HG03457 (cell line): ENCODE results near the gene PACSIN2.
"Not testable (repeated sequence)": the region's sequence is repeated elsewhere in the genome, so short reads cannot be mapped to it uniquely, and the experiment has no call there.

ENCODE experiments used
- ATAC-seq: cut with Tn5 transposase; IDR thresholded peaks from one replicate; pipeline ENCODE4 v1.9.1; 2021; ENCODE audit warnings: moderate number of reproducible peaks; ENCODE audit not compliant: unreplicated experiment

Gene PACSIN2

GRCh38 chr22:43014869-43015676 is at the start of gene PACSIN2:
Gene PACSIN2, minus strand, starts transcription at chr22:43015149. Its CDS starts 103,069 bp downstream, at chr22:42912080.
- ATAC-seq: peak; percentile 84

DNA sequence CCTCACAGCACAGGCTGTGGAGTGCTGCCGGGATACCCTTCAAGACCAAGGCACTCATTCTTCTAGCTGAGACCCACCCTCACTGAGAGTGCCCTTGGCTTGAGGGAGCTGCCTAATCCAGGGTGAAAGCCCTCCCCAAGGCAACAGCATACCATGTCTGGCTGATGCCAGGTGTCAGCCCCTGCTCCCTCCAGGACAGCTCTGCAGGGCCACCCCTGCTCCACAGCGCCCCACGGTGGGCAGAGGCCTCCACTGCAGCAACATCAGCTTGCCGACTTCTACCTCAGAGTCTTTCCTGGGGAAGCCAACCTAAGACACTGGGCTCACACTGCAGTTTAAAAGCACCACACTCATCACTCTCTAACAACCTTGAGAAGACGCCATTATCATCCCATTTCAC is 45.2 kb upstream of the PACSIN2 start:
- no peak for ATAC-seq

DNA sequence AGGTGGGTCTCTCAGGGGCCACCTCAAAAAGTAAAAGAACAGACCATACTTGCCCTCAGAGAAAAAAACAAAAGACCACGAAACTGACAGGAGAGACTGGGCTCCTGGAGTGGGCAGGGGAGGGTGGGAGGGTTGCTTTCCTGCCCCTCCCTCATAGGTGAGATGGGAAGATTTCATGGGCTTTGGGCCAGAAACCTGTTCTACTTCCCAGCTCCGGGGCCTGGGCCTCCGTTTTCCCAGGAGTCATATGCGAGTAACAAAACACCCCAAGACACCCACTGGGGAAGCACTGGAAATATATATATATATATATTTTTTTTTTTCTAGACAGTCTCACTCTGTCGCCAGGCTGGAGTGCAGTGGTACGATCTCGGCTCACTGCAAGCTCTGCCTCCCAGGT is 42.7 kb upstream of the PACSIN2 start:
- ATAC-seq: no peak

DNA sequence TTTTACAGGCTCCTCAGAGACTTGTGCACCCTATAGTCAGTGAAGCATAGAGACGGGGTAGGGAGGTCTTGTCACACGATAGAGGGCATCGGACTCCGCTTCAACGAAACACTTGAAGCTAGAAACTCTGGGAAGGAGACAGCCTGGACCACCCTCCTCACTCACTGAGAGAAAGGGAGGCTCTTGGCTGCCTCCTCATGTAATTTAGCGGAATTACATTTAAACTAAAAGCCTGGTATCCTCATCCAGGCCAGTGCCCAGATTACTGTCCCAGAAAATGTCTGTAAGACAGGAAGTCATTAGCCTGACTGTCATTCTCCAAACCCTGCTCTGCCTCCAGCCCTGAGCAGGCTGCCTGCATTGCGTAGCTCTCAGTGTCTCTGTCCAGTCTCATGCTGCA is 38.2 kb upstream of the PACSIN2 start:
- no peak for ATAC-seq

GRCh38 chr22:43050995-43051394 is 36.0 kb upstream of the PACSIN2 start:
- ATAC-seq: no peak

- ATAC-seq: no peak
Observed at GRCh38 chr22:43047605-43048004, 32.7 kb upstream of the PACSIN2 start.

GRCh38 chr22:43044290-43044712 is 29.4 kb upstream of the PACSIN2 start:
- no peak for ATAC-seq

DNA sequence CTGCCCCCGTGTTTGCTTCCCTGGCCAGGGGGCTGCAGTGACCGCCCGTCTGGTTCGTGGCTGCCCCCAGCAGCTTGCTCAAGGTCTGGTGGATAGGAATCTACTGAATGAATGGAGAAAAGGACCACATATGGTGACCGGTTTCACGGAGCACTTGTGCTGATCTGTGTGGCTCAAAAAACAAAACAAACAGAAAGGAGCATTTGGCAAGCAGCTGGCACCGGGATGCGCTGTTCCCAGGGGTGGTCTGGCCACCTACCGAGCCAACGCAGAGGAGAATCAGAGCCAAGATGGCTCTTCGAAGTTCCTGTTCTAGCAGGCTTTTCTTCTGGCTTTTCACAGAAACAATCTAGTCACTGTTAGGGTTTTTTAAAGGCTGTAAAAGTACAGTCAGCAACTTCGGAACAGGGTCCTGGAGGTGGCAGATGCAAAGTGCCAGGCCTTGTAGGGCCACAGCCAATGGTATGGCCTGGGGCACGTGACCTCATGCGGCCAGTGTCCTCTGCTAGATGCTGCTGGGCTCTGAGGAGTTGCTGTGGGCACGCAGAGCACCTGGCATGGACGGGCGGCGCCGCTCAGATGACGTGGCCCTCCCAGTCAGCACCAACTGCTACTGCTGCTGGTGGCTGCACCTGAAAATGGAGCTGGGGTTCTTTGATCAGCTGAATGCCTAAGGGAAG is 27.3 kb upstream of the PACSIN2 start:
- ATAC-seq: no peak

GRCh38 chr22:43039800-43040199 is 24.9 kb upstream of the PACSIN2 start:
- ATAC-seq: no peak

DNA sequence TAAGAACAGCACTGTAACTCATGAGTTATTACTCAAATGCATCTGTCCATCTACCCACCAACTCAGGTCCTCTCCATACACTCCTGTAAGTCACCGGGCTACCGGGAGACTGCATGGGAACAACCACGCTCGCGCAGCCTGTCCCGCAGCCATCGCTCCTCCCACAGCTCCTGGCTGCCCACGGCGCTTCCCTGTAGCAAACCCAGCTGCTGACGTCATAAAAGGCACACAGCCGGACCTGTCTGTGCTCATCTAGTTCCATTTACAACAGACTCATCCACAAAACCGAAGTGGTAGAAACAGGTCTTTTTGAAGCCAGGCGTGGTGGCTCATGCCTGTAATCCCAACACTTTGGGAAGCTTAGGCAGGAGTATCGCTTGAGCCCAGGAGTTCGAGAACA is 23.4 kb upstream of the PACSIN2 start:
- no peak for ATAC-seq

GRCh38 chr22:43036282-43036829 is 21.4 kb upstream of the PACSIN2 start:
- no peak for ATAC-seq

DNA sequence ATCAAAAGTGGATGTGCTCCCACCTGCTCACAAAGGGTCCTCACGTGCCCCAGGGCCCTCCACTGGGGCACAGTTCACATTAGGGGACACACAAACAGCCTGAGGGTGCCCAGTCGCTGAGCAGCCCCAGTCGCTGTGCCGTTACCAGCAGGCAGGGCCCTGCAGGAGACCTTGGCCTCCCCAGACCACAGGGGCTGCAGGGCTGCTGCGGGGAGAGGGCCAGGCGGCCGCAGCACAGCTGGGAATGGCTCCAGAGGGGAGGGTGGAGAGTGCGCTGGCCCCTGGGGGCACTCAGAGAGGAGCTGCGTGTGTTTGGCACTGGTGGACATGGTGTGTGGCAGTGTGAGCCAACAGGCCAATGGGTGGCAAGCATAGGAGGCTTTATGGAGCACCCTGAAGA is 20.3 kb upstream of the PACSIN2 start:
- no peak for ATAC-seq

- ATAC-seq: no peak
Observed at GRCh38 chr22:43031617-43032016, 16.7 kb upstream of the PACSIN2 start.

DNA sequence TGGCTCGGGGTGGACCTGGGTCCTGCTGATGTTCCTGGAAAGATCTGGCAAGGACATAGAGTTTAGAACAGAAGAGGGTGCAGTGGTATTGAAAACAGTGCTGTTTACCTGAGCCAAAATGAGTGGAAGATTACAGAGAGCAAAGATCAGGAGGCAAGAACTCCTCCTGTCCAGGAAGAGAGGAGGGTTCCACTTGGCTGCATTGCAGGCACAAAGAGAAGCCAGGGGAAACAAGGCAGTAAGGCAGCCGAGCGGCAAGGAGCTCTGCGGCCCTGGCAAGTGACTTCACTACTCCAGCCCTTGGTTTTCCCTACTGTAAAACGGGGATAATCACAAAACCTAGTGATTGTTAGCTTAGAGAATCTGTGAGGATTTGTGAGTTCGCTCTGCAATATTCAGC is 3.7 kb upstream of the PACSIN2 start:
- no peak for ATAC-seq

DNA sequence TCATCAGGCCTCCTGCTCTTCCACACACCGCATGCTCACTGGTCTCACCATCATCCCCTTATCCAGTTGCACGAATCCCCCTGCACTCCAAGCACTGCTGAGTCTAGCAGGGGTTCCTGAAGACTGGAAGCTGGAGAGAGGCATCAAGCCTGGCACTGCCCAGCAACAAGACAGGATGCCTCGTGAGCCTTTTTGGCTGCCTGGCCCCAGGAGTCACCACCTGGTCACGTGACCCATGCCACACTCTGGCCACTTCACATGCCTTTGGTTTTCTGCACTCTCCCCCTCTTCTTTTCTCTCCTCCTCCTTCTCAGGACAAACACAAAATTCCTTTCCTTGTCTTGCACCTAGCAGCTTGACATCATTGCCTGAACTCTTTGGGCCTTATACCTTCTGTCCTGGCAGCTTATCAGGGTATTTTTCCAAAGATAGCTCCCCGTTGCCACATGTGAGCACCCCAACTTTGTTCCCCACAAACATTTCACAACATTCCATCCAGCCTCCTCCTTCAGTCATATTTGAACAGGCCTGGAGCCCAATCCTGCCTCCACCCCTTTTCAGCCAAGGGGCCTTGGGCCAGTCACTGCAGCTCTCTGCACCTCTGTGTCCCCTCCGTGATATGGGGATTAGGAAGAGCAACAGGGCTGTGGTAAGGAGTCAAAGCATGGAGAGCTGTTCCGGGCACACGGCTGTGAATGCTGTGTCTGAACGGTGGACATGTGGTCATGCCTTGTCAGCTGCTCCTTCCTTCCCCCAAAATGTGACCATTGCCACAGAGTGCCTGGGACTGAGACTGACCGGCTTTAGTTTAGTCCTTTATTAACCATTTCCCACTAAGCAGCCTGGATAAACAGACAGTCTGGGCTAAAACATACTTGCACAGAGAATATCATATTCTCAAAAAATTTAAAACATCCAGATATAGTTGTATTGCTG is 2.8 kb upstream of the PACSIN2 start:
- no peak for ATAC-seq

- ATAC-seq: not testable (repeated sequence)
Observed at GRCh38 chr22:43016150-43016549, 1.2 kb upstream of the PACSIN2 start.

GRCh38 chr22:43015677-43016042 is 711 bp upstream of the PACSIN2 start:
- no peak for ATAC-seq

- ATAC-seq: no peak
Observed at GRCh38 chr22:43014316-43014868, 557 bp downstream of the PACSIN2 start.

GRCh38 chr22:43013355-43014315 is 1.3 kb downstream of the PACSIN2 start:
- ATAC-seq: no peak

DNA sequence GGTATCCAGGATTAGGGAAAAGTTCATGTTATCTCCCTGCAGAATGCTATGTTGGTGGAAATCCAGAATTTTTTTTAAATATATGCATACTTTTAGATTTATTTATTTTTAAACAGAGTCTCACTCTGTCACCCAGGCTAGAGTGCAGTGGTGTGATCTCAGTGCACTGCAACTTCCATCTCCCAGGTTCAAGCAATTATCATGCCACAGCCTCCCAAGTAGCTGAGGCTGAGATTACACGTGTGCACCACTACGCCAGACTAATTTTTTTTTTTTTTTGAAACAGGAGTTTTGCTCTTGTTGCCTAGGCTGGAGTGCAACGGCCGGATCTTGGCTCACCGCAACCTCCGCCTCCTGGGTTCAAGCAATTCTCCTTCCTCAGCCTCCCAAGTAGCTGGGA is 2.6 kb downstream of the PACSIN2 start:
- ATAC-seq: no peak
